GM18520 (cell line): ENCODE measurements around the gene SAG.

Source experiments
- ATAC-seq: cut with Tn5 transposase; IDR thresholded peaks from one replicate; pipeline ENCODE4 v1.9.1; 2021; ENCODE audit not compliant: unreplicated experiment

SAG gene

GRCh38 chr2:233307565-233307964 lies at the start of gene SAG:
Gene SAG, plus strand, starts transcription at chr2:233307816. Its CDS starts 1,374 bp downstream, at chr2:233309190.
- no peak for ATAC-seq

GRCh38 chr2:233258211-233258610 lies 49.4 kb upstream of the SAG start:
- no peak for ATAC-seq

GRCh38 chr2:233259730-233260129 lies 47.9 kb upstream of the SAG start:
- no peak for ATAC-seq

- ATAC-seq, result no peak
Measured at GRCh38 chr2:233260661-233261060, 47.0 kb upstream of the SAG start.

- ATAC-seq, result no peak
Measured at GRCh38 chr2:233261819-233262555, 45.6 kb upstream of the SAG start.

GRCh38 chr2:233262562-233262961 lies 45.1 kb upstream of the SAG start:
- no peak for ATAC-seq

GRCh38 chr2:233263045-233263570 lies 44.5 kb upstream of the SAG start:
- ATAC-seq, result no peak

GRCh38 chr2:233264667-233265066 lies 42.9 kb upstream of the SAG start:
- no peak for ATAC-seq

GRCh38 chr2:233265899-233266431 lies 41.7 kb upstream of the SAG start:
- ATAC-seq, result no peak

- ATAC-seq, result no peak
Measured at GRCh38 chr2:233266481-233266880, 41.1 kb upstream of the SAG start.

- no peak for ATAC-seq
Measured at GRCh38 chr2:233267516-233268245, 39.9 kb upstream of the SAG start.

GRCh38 chr2:233270366-233270765 lies 37.2 kb upstream of the SAG start:
- ATAC-seq, result no peak

GRCh38 chr2:233270951-233271350 lies 36.7 kb upstream of the SAG start:
- ATAC-seq, result no peak

- ATAC-seq, result no peak
Measured at GRCh38 chr2:233271693-233272092, 35.9 kb upstream of the SAG start.

- no peak for ATAC-seq
Measured at GRCh38 chr2:233273120-233273519, 34.5 kb upstream of the SAG start.

GRCh38 chr2:233275223-233275622 lies 32.4 kb upstream of the SAG start:
- no peak for ATAC-seq

- ATAC-seq, result no peak
Measured at GRCh38 chr2:233278921-233279320, 28.7 kb upstream of the SAG start.

- ATAC-seq, result no peak
Measured at GRCh38 chr2:233280114-233280693, 27.4 kb upstream of the SAG start.

- ATAC-seq, result no peak
Measured at GRCh38 chr2:233281553-233281952, 26.1 kb upstream of the SAG start.

GRCh38 chr2:233281992-233282603 lies 25.5 kb upstream of the SAG start:
- no peak for ATAC-seq

GRCh38 chr2:233285921-233286320 lies 21.7 kb upstream of the SAG start:
- no peak for ATAC-seq
